Measurements from ENCODE around the gene SOX12.

DNA sequence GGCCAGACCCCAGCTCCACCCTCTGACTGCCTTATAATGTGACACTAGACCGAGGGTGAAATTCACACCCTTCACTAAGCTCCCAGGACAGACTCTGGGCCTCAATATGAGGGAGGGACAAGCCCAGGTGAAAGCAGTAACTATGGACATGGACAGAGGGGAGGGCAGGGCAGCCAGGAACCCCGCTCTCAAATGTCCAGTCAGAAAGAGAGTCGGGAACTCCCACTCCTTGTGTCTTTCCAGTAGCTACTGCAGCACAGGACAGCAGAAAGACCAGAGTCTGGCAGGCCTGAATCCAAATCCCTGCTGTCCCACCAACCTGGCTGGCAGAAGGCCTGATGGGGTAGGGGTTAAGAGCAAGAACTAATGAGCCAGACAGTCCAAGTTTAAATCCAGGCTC is 41.2 kb upstream of the SOX12 start:
- no peak for TF ChIP-seq POLR2A (IDR thresholded peaks at IDR 0.05; ENCODE audit: low read depth, low read length)
- no peak for TF ChIP-seq TAF1 (IDR thresholded peaks at IDR 0.05; ENCODE audit: borderline replicate concordance, low read depth, low read length)
- no peak for TF ChIP-seq POLR2AphosphoS5 (IDR thresholded peaks at IDR 0.05; ENCODE audit: low read depth, low read length)
